Uterus (tissue), 2 donors: Measurements from ENCODE around the gene TBC1D32.

ENCODE experiments used
- POLR2A ChIP-seq, 2 donors: fragments of 450-650 bp; IDR thresholded peaks; one replicate each; pipeline ENCODE4 v1.6.1; 2016; ENCODE audit warnings: antibody characterized with exemption in 2 of 2, mild to moderate bottlenecking in 1 of 2, moderate library complexity in 1 of 2
- TF ChIP-seq, protein P1 (sequence below), 4 experiments: fragments of 200-600 bp in 2 of 4; fragments of 450-650 bp in 2 of 4; sonication (generic) in 2 of 4; IDR thresholded peaks; one replicate each; pipeline ENCODE4 v1.5.1; 2016 to 2019; ENCODE audit warnings: antibody characterized with exemption in 4 of 4, mild to moderate bottlenecking in 2 of 4, moderate library complexity in 1 of 4

DNA sequence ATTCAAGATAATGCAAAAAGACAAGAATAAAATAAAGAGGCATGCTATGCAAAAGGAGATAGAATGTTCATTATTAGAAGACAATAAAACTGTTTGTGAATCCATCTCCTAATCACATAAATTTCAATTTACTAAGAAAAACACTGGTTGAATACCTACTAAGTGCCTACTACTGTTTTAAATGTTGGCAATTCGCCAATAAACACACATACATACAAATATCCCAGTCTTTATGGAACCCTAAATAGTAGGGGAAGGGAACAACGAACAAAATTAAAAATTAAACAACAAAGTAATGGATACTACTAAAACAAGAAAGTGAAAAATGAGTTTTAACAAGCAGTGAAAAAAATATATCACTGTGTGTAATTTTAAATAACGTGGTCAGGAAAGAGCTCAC, 158.5 kb downstream of the TBC1D32 start:
- TF ChIP-seq, protein P1, sequence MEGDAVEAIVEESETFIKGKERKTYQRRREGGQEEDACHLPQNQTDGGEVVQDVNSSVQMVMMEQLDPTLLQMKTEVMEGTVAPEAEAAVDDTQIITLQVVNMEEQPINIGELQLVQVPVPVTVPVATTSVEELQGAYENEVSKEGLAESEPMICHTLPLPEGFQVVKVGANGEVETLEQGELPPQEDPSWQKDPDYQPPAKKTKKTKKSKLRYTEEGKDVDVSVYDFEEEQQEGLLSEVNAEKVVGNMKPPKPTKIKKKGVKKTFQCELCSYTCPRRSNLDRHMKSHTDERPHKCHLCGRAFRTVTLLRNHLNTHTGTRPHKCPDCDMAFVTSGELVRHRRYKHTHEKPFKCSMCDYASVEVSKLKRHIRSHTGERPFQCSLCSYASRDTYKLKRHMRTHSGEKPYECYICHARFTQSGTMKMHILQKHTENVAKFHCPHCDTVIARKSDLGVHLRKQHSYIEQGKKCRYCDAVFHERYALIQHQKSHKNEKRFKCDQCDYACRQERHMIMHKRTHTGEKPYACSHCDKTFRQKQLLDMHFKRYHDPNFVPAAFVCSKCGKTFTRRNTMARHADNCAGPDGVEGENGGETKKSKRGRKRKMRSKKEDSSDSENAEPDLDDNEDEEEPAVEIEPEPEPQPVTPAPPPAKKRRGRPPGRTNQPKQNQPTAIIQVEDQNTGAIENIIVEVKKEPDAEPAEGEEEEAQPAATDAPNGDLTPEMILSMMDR (IDR thresholded peaks at IDR 0.05) = no peak
- TF ChIP-seq POLR2A (IDR thresholded peaks at IDR 0.05) = no peak
